HEK293 (cell line): ENCODE results near the gene UST.

Experiments
- CTCF ChIA-PET: fragments of 350-600 bp; formaldehyde crosslinking; extraction: SDS; loops from one replicate; lab custom pipeline; 2021; ENCODE audit warnings: antibody characterized with exemption; lab: Yijun Ruan, JAX
- POLR2A ChIA-PET: fragments of 300-600 bp; formaldehyde crosslinking; extraction: SDS; loops from one replicate; lab custom pipeline; 2020; ENCODE audit warnings: antibody characterized with exemption, inconsistent platforms; lab: Yijun Ruan, JAX
- H3K27ac ChIP-seq: fragments of 200-500 bp; sonication (Bioruptor generic); 2 replicates; pipeline ENCODE4 v1.5.1; 2014; ENCODE audit warnings: low read depth, low read length, control low read depth, inconsistent platforms; ENCODE audit errors: extremely low read depth
- H3K36me3 ChIP-seq, 2 experiments: fragments of 200-500 bp in 1 of 2; sonication (Bioruptor generic) in 1 of 2; 1 replicate in 1 of 2; 2 replicates in 1 of 2; pipeline ENCODE4 v1.5.1; 2014 to 2017; ENCODE audit warnings: inconsistent platforms in 2 of 2, low read length in 2 of 2; ENCODE audit not compliant: control insufficient read depth in 2 of 2, insufficient read depth in 1 of 2
- H3K4me1 ChIP-seq: fragments of 200-500 bp; sonication (Bioruptor generic); 2 replicates; pipeline ENCODE4 v1.5.1; 2014; ENCODE audit warnings: mild to moderate bottlenecking, low read length, inconsistent platforms; ENCODE audit not compliant: control insufficient read depth, insufficient read depth
- H3K4me3 ChIP-seq: 2 replicates; pipeline ENCODE4 v1.5.1; 2011; ENCODE audit warnings: low read depth, mild to moderate bottlenecking, control low read depth, low read length, moderate library complexity
- H3K9me3 ChIP-seq: fragments of 200-500 bp; sonication (Bioruptor generic); 2 replicates; pipeline ENCODE4 v1.5.1; 2014; ENCODE audit warnings: low read depth, low read length, inconsistent platforms; ENCODE audit not compliant: control insufficient read depth, insufficient read depth
- BCL11A ChIP-seq: fragments of 450-650 bp; formaldehyde crosslinking; IDR thresholded peaks from 2 replicates; pipeline ENCODE4 v1.5.1; 2016; ENCODE audit warnings: low read depth, missing biosample characterization, missing genetic modification characterization
- FEZF1 ChIP-seq: fragments of 450-650 bp; formaldehyde crosslinking; IDR thresholded peaks from 2 replicates; pipeline ENCODE4 v1.5.1; 2016; ENCODE audit warnings: missing biosample characterization, missing genetic modification characterization
- KLF10 ChIP-seq: fragments of 450-650 bp; IDR thresholded peaks from 2 replicates; pipeline ENCODE4 v1.5.1; 2018; ENCODE audit warnings: missing biosample characterization, mild to moderate bottlenecking, missing genetic modification characterization
- RBAK ChIP-seq: fragments of 450-650 bp; formaldehyde crosslinking; IDR thresholded peaks from 2 replicates; pipeline ENCODE4 v1.5.1; 2016; ENCODE audit warnings: missing biosample characterization, missing genetic modification characterization
- SALL2 ChIP-seq: fragments of 450-650 bp; formaldehyde crosslinking; IDR thresholded peaks from 2 replicates; pipeline ENCODE4 v1.5.0; 2017; ENCODE audit warnings: missing biosample characterization, mild to moderate bottlenecking, missing genetic modification characterization, borderline replicate concordance
- SCRT2 ChIP-seq: fragments of 450-650 bp; formaldehyde crosslinking; IDR thresholded peaks from 2 replicates; pipeline ENCODE4 v1.5.1; 2016; ENCODE audit warnings: missing biosample characterization, missing genetic modification characterization
- WT1 ChIP-seq: fragments of 450-650 bp; formaldehyde crosslinking; IDR thresholded peaks from 2 replicates; pipeline ENCODE4 v1.5.1; 2016; ENCODE audit warnings: missing biosample characterization, missing genetic modification characterization
- YY1 ChIP-seq: fragments of 450-650 bp; formaldehyde crosslinking; IDR thresholded peaks from 2 replicates; pipeline ENCODE4 v1.5.1; 2018; ENCODE audit warnings: missing biosample characterization, missing genetic modification characterization
- ZBTB7A ChIP-seq: fragments of 450-650 bp; formaldehyde crosslinking; IDR thresholded peaks from 2 replicates; pipeline ENCODE4 v1.5.1; 2016; ENCODE audit warnings: low read depth, missing biosample characterization, missing genetic modification characterization
- ZFP3 ChIP-seq: fragments of 450-650 bp; formaldehyde crosslinking; IDR thresholded peaks from 2 replicates; pipeline ENCODE4 v1.5.1; 2016; ENCODE audit warnings: low read depth, missing biosample characterization, missing genetic modification characterization
- ZFP37 ChIP-seq: fragments of 450-650 bp; formaldehyde crosslinking; IDR thresholded peaks from 2 replicates; pipeline ENCODE4 v1.5.1; 2016; ENCODE audit warnings: missing biosample characterization, missing genetic modification characterization
- ZFP41 ChIP-seq: fragments of 450-650 bp; formaldehyde crosslinking; IDR thresholded peaks from 2 replicates; pipeline ENCODE4 v1.5.1; 2016; ENCODE audit warnings: missing biosample characterization, missing genetic modification characterization, borderline replicate concordance
- ZNF10 ChIP-seq: fragments of 450-650 bp; formaldehyde crosslinking; IDR thresholded peaks from 2 replicates; pipeline ENCODE4 v1.5.1; 2017; ENCODE audit warnings: missing biosample characterization, missing genetic modification characterization
- ZNF140 ChIP-seq: fragments of 450-650 bp; formaldehyde crosslinking; IDR thresholded peaks from 2 replicates; pipeline ENCODE4 v1.5.1; 2016; ENCODE audit warnings: missing biosample characterization, missing genetic modification characterization
- ZNF146 ChIP-seq: fragments of 450-650 bp; formaldehyde crosslinking; IDR thresholded peaks from 2 replicates; pipeline ENCODE4 v1.5.1; 2016; ENCODE audit warnings: missing biosample characterization, missing genetic modification characterization
- ZNF19 ChIP-seq: fragments of 450-650 bp; formaldehyde crosslinking; IDR thresholded peaks from 2 replicates; pipeline ENCODE4; 2016; ENCODE audit warnings: missing biosample characterization, missing genetic modification characterization, low read depth
- ZNF211 ChIP-seq: fragments of 450-650 bp; formaldehyde crosslinking; IDR thresholded peaks from 2 replicates; pipeline ENCODE4 v1.5.1; 2016; ENCODE audit warnings: low read depth, missing biosample characterization, missing genetic modification characterization
- ZNF292 ChIP-seq: fragments of 450-650 bp; formaldehyde crosslinking; IDR thresholded peaks from 2 replicates; pipeline ENCODE4 v1.5.1; 2016; ENCODE audit warnings: low read depth, missing biosample characterization, missing genetic modification characterization, borderline replicate concordance
- ZNF416 ChIP-seq: fragments of 450-650 bp; formaldehyde crosslinking; IDR thresholded peaks from 2 replicates; pipeline ENCODE4 v1.5.1; 2016; ENCODE audit warnings: missing biosample characterization, missing genetic modification characterization
- ZNF473 ChIP-seq: fragments of 450-650 bp; formaldehyde crosslinking; IDR thresholded peaks from 2 replicates; pipeline ENCODE4 v1.5.1; 2017; ENCODE audit warnings: missing biosample characterization, missing genetic modification characterization
- ZNF585B ChIP-seq: fragments of 450-650 bp; formaldehyde crosslinking; IDR thresholded peaks from 2 replicates; pipeline ENCODE4 v1.5.1; 2016; ENCODE audit warnings: missing biosample characterization, missing genetic modification characterization
- ZNF596 ChIP-seq: fragments of 450-650 bp; IDR thresholded peaks from 2 replicates; pipeline ENCODE4 v1.5.0; 2018; ENCODE audit warnings: missing biosample characterization, mild to moderate bottlenecking, missing genetic modification characterization, moderate library complexity
- ZNF621 ChIP-seq: fragments of 450-650 bp; formaldehyde crosslinking; IDR thresholded peaks from 2 replicates; pipeline ENCODE4 v1.5.1; 2017; ENCODE audit warnings: missing biosample characterization, missing genetic modification characterization
- ZNF707 ChIP-seq: fragments of 450-650 bp; formaldehyde crosslinking; IDR thresholded peaks from 2 replicates; pipeline ENCODE4 v1.5.1; 2016; ENCODE audit warnings: missing biosample characterization, missing genetic modification characterization
- TF ChIP-seq, protein P1 (sequence below): fragments of 450-650 bp; formaldehyde crosslinking; IDR thresholded peaks from 2 replicates; pipeline ENCODE4 v1.5.1; 2016; ENCODE audit warnings: missing biosample characterization, missing genetic modification characterization
- TF ChIP-seq, protein P2 (sequence below): fragments of 450-650 bp; formaldehyde crosslinking; IDR thresholded peaks from 2 replicates; pipeline ENCODE4 v1.5.1; 2016; ENCODE audit warnings: missing biosample characterization, missing genetic modification characterization
- TF ChIP-seq, protein P3 (sequence below): fragments of 450-650 bp; formaldehyde crosslinking; IDR thresholded peaks from 2 replicates; pipeline ENCODE4 v1.5.1; 2016; ENCODE audit warnings: missing biosample characterization, missing genetic modification characterization
- TF ChIP-seq, protein P4 (sequence below): fragments of 450-650 bp; formaldehyde crosslinking; IDR thresholded peaks from 2 replicates; pipeline ENCODE4 v1.5.1; 2016; ENCODE audit warnings: missing biosample characterization, missing genetic modification characterization
- TF ChIP-seq, protein P5 (sequence below): fragments of 450-650 bp; formaldehyde crosslinking; IDR thresholded peaks from 2 replicates; pipeline ENCODE4 v1.5.1; 2016; ENCODE audit warnings: missing biosample characterization, missing genetic modification characterization, borderline replicate concordance

The UST gene

DNA sequence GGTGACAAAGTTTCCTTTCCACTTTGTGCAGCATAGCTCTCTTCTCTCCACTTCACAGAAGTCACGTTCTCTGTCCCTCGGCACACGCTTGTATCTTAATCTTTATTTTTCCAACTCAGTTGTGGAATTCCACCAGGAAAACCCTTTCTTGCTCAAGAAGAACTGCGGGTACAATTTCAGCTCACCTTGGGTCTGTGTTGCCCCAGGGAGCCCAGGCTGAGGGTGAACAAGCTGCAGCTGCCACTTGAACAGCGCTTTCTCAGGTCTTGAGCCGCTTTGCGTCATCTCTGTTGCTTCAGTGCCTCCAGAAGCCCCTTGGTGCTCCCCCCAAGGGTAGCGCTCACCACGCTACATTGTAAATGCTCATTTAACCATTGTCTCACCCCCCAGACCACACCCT is 341.5 kb downstream of the UST start:
- TF ChIP-seq ZNF292 (no peak), ZNF416 (tag by site-specific recombination) (no peak)
- Histone ChIP-seq H3K9me3 (no peaks in the 10 kb centered on the region), H3K4me3 (no peak overlapping the region), H3K27ac (no peak overlapping the region), H3K36me3 (no peaks in the 10 kb centered on the region), H3K4me1 (no peaks in the 10 kb centered on the region)
- ChIA-PET CTCF (interaction anchor here (0.6 to 1.8 kb wide), 4 partner anchors 60 to 392 kb away, joined by 4 to 12 read pairs (median 5); no protein-coding TSS in a partner anchor), POLR2A (no interaction called here)

DNA sequence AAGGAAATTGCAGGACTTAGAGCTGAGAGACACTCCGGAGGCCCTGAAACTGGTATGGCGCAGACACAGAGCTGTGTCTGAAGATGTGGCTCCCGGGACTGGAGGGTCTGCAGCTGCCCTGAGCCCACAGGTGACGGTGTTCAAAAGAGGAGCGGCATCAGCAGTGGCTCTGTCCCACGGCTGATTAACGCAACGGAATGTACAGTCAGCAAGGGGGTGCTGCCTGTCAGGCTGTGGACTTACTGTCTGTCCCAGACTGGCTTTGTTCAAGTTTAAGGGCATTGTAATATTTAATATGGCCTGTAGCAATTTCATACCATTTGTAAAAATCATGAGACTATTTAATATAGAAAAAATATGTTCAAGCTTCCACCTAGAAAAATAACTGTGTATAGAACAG is 342.7 kb downstream of the UST start:
- no peak overlapping the region for H3K27ac ChIP-seq
- TF ChIP-seq ZFP3 (no peak), ZNF140 (tag by site-specific recombination) (no peak), ZBTB7A (tag by site-specific recombination) (no peak), ZFP41 (tag by site-specific recombination) (no peak), ZNF585B (tag by site-specific recombination) (no peak), ZNF10 (tag by site-specific recombination) (no peak), KLF10 (tag by site-specific recombination) (no peak), ZNF146 (no peak), FEZF1 (no peak), WT1 (tag by site-specific recombination) (no peak), ZNF473 (tag by site-specific recombination) (no peak), ZNF211 (tag by site-specific recombination) (no peak), ZNF621 (tag by site-specific recombination) (no peak), SALL2 (tag by site-specific recombination) (no peak), ZFP37 (tag by site-specific recombination) (no peak), BCL11A (tag by site-specific recombination) (no peak), SCRT2 (tag by site-specific recombination) (no peak)
- TF ChIP-seq, protein P1, sequence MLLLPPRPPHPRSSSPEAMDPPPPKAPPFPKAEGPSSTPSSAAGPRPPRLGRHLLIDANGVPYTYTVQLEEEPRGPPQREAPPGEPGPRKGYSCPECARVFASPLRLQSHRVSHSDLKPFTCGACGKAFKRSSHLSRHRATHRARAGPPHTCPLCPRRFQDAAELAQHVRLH (tag by site-specific recombination) = no peak
- TF ChIP-seq, protein P2, sequence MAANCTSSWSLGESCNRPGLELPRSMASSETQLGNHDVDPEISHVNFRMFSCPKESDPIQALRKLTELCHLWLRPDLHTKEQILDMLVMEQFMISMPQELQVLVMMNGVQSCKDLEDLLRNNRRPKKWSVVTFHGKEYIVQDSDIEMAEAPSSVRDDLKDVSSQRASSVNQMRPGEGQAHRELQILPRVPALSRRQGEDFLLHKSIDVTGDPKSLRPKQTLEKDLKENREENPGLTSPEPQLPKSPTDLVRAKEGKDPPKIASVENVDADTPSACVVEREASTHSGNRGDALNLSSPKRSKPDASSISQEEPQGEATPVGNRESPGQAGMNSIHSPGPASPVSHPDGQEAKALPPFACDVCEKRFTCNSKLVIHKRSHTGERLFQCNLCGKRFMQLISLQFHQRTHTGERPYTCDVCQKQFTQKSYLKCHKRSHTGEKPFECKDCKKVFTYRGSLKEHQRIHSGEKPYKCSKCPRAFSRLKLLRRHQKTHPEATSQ (tag by site-specific recombination) = no peak
- TF ChIP-seq, protein P3, sequence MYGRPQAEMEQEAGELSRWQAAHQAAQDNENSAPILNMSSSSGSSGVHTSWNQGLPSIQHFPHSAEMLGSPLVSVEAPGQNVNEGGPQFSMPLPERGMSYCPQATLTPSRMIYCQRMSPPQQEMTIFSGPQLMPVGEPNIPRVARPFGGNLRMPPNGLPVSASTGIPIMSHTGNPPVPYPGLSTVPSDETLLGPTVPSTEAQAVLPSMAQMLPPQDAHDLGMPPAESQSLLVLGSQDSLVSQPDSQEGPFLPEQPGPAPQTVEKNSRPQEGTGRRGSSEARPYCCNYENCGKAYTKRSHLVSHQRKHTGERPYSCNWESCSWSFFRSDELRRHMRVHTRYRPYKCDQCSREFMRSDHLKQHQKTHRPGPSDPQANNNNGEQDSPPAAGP = no peak
- POLR2A ChIA-PET = no interaction called here
- H3K4me1 ChIP-seq = no peaks in the 10 kb centered on the region; the same call in 1 of the 2 replicates
- H3K36me3 ChIP-seq = no peaks in the 10 kb centered on the region
- H3K9me3 ChIP-seq = no peaks in the 10 kb centered on the region
- CTCF ChIA-PET = interaction anchor here (0.8 to 1.1 kb wide), 3 partner anchors 14 to 343 kb away, joined by 3 to 6 read pairs (median 4); no protein-coding TSS in a partner anchor
- H3K4me3 ChIP-seq = no peak overlapping the region

DNA sequence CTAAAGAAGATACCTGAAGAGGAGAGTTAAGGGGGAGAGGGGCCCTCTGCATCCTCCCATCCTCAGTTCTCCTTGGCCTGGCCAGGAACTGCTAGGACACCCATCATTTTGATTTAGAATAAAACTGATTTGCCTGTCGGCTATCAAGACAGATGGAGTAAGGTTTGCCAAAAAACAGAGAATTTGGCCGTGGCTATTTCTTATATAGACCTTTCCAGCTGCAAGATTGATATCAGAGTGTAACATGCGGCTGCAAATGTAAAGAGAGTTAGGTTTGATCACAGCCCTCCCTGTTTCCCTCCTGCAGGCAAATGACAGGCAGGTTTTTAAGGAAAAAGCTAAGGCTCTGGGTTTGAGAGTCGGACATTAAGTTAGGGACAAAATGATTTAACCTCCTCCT is 344.1 kb downstream of the UST start:
- ChIA-PET POLR2A (no interaction called here), CTCF (interaction anchor here (0.6 to 1.7 kb wide), 5 partner anchors 9 to 341 kb away, joined by 3 to 5 read pairs (median 4); no protein-coding TSS in a partner anchor)
- H3K4me1 ChIP-seq = peaks cover 2% of the 10 kb centered on the region; the same call in 1 of the 2 replicates
- no peaks in the 10 kb centered on the region for H3K36me3 ChIP-seq
- no peaks in the 10 kb centered on the region for H3K9me3 ChIP-seq
- no peak overlapping the region for H3K27ac ChIP-seq
- H3K4me3 ChIP-seq = no peak overlapping the region
- no peak for TF ChIP-seq ZNF596 (tag by site-specific recombination)
- no peak for TF ChIP-seq ZFP3
- TF ChIP-seq, protein P4, sequence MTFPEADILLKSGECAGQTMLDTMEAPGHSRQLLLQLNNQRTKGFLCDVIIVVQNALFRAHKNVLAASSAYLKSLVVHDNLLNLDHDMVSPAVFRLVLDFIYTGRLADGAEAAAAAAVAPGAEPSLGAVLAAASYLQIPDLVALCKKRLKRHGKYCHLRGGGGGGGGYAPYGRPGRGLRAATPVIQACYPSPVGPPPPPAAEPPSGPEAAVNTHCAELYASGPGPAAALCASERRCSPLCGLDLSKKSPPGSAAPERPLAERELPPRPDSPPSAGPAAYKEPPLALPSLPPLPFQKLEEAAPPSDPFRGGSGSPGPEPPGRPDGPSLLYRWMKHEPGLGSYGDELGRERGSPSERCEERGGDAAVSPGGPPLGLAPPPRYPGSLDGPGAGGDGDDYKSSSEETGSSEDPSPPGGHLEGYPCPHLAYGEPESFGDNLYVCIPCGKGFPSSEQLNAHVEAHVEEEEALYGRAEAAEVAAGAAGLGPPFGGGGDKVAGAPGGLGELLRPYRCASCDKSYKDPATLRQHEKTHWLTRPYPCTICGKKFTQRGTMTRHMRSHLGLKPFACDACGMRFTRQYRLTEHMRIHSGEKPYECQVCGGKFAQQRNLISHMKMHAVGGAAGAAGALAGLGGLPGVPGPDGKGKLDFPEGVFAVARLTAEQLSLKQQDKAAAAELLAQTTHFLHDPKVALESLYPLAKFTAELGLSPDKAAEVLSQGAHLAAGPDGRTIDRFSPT (tag by site-specific recombination) = no peak
- TF ChIP-seq YY1 (tag by site-specific recombination) = no peak
- no peak for TF ChIP-seq ZNF707 (tag by site-specific recombination)
- TF ChIP-seq, protein P5, sequence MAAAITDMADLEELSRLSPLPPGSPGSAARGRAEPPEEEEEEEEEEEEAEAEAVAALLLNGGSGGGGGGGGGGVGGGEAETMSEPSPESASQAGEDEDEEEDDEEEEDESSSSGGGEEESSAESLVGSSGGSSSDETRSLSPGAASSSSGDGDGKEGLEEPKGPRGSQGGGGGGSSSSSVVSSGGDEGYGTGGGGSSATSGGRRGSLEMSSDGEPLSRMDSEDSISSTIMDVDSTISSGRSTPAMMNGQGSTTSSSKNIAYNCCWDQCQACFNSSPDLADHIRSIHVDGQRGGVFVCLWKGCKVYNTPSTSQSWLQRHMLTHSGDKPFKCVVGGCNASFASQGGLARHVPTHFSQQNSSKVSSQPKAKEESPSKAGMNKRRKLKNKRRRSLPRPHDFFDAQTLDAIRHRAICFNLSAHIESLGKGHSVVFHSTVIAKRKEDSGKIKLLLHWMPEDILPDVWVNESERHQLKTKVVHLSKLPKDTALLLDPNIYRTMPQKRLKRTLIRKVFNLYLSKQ (tag by site-specific recombination) = no peak
- no peak for TF ChIP-seq RBAK (tag by site-specific recombination)
- TF ChIP-seq ZNF19 (tag by site-specific recombination) = no peak
